ENCODE results near the gene TPSG1.
"Not testable (repeated sequence)": the region's sequence is repeated elsewhere in the genome, so short reads cannot be mapped to it uniquely, and the experiment has no call there.

The TPSG1 gene

DNA sequence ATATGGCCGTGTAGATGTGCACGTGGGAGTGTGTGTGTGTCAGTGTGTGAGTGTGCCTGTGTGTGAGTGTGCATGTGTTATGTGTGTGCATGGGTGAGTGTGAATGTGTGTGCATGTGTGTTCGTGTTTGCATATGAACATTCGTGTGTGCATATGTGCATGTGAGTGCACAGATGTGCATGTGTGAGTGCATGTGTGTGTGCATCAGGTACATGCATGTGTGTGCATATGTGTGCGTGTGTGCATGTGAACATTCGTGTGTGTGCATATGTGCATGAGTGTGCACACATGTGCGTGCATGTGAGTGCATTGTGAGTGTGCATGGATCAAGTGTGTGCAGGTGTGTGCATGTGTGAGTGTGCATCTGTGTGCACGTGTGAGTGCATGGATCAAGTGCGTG, 12.9 kb upstream of the TPSG1 start:
- DNase-seq (ENCODE audit: low read depth), result no peak
- TF ChIP-seq, protein P1, sequence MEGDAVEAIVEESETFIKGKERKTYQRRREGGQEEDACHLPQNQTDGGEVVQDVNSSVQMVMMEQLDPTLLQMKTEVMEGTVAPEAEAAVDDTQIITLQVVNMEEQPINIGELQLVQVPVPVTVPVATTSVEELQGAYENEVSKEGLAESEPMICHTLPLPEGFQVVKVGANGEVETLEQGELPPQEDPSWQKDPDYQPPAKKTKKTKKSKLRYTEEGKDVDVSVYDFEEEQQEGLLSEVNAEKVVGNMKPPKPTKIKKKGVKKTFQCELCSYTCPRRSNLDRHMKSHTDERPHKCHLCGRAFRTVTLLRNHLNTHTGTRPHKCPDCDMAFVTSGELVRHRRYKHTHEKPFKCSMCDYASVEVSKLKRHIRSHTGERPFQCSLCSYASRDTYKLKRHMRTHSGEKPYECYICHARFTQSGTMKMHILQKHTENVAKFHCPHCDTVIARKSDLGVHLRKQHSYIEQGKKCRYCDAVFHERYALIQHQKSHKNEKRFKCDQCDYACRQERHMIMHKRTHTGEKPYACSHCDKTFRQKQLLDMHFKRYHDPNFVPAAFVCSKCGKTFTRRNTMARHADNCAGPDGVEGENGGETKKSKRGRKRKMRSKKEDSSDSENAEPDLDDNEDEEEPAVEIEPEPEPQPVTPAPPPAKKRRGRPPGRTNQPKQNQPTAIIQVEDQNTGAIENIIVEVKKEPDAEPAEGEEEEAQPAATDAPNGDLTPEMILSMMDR (IDR thresholded peaks at IDR 0.05; ENCODE audit: control insufficient read depth, extremely low read depth, insufficient read depth), result no peak
- H3K4me3 ChIP-seq (ENCODE audit: low read depth, low read length), result no peak overlapping the region

DNA sequence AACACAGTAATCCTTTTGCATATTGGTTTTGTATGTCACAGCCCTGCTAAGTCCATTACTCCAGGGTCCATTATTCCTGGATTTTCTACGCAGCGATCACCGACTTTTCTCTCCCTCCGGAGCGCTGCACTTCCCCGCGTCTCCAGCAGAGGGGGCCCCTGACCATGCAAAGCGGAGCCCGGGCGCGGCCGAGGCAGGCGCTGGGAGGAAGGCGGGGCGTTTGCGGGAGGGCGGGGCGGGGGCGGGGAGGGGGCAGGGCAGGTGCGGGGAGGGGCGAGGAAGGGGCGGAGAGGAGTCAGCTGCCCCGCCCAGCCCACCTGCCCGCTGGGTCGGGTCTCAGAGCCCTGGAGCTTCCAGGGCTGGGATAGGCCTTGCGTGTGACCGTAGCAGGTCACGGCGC, 11.6 kb upstream of the TPSG1 start:
- H3K4me3 ChIP-seq (ENCODE audit: low read depth, low read length); DNase-seq (ENCODE audit: low read depth): not testable (repeated sequence)

DNA sequence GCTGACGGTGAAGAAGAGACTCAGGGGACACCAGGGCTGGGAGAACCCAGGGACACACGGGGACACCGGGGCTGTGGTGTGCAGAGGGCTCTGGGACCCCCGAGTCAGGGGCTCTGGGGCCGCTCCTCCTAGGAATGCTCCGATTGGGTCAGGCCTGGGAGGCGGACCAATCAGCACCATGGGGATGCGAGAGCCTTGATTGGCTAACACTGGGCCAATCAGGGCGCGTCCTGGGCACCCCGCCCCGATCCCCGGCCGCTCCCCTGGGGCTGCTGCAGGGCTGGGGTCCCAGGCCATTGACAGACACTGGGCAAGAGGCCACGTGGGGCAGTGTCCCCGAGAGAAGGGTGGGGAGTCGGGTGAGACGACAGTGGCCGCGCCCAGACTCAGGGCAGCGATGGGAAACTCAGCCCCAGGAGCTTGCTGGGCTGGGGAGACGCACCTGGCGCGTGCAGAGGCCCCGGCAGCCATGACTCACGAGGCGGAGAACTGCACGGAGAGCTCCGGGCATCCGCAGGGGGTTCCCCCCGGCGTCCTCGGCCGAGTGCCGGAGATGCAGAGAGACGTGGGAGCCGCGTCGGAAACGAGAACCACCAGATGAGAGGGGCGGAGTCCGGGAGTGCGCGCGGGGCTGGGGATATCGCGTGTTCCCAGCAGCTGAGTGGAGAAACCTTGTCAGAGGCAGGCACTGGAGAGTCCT, 7.1 kb upstream of the TPSG1 start:
- not testable (repeated sequence) for DNase-seq (ENCODE audit: low read depth); H3K4me3 ChIP-seq (ENCODE audit: low read depth, low read length)

DNA sequence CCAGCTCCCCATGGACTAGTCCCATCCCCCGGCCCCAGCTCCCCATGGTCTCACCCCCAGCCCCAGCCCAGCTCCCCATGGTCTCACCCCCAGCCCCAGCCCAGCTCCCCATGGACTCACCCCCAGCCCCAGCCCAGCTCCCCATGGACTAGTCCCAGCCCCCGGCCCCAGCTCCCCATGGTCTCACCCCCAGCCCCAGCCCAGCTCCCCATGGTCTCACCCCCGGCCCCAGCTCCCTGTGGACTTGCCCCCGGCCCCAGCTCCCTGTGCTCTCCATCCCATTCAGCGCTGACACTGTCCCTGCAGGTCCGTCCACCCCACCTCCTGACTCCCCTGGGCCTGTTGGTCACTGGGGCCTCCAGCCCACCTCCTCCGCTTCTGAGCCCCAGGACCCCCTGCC, 6.2 kb upstream of the TPSG1 start:
- not testable (repeated sequence) for DNase-seq (ENCODE audit: low read depth); H3K4me3 ChIP-seq (ENCODE audit: low read depth, low read length)

DNA sequence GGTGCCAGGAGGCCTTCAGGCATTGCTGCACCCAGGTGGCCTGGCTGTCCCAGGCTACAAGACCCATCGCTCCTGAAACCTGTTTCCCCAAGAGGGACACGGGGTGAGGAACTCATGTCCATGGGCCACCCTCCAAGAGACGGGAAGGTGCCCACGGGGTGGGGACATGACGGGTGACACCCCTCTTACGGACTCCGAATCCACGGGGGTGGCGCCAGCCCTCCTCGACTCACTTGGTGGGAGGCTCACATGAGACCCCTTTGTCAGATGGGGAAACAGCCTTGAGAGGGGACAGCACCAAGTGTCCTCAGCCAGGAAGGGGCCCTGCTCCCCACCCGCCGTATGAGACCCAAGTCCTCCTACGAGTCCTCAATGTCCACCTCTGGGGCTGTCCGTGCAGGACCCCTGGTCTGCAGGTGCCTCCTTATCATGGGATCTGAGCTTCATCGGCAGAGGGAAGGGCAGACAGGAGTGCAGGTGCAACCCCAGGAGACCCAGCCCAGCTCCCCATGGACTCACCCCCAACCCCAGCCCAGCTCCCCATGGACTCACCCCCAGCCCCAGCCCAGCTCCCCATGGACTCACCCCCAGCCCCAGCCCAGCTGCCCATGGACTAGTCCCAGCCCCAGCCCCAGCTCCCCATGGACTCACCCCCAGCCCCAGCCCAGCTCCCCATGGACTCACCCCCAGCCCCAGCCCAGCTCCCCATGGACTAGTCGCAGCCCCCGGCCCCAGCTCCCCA, 5.6 kb upstream of the TPSG1 start:
- not testable (repeated sequence) for DNase-seq (ENCODE audit: low read depth); H3K4me3 ChIP-seq (ENCODE audit: low read depth, low read length)

DNA sequence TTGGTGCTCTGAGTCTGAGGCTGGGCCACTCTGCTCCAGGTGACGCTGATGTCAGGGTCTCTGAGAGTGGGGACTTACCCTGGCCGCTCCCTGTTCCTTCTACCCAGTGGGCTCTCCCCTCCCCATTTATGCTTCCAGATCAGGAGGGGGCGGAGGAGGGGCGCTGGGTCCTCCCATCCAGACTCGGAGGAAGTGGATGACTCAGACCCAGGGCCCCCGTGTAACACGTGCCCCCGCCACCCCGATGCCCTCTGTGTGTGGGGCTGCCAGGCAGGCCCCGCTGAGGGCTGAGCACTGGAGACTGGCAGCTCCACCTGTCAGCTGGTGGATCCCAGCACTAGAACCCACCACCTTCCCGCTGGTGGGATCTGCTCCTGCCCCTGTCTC, 5.0 kb upstream of the TPSG1 start, which contains the start of gene TPSB2:
TPSB2 (minus strand) TSS at position 101 of the 387 bp plus-strand sequence. CDS start 233 bp downstream, outside the sequence.
- DNase-seq (ENCODE audit: low read depth); H3K4me3 ChIP-seq (ENCODE audit: low read depth, low read length): not testable (repeated sequence)

DNA sequence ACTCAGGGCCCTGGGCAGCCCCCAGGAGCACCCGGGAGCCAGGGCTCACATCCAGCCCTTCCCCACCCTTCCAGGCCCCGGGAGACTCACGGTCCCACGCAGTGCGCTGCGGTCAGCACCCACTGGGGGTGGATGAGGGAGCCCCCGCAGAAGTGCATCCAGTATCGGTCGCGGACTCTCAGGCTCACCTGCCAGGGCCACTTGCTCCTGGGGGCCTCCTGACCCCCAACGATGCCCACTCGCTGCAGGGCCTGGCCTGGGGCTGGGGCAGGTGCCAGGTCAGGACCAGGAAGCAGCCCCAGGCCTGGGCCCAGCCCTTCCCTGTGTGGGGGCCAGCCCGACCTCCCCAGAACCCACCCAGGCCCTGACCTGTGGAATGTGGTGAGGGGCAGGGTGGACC, 4.4 kb upstream of the TPSG1 start:
- not testable (repeated sequence) for H3K4me3 ChIP-seq (ENCODE audit: low read depth, low read length); DNase-seq (ENCODE audit: low read depth)

DNA sequence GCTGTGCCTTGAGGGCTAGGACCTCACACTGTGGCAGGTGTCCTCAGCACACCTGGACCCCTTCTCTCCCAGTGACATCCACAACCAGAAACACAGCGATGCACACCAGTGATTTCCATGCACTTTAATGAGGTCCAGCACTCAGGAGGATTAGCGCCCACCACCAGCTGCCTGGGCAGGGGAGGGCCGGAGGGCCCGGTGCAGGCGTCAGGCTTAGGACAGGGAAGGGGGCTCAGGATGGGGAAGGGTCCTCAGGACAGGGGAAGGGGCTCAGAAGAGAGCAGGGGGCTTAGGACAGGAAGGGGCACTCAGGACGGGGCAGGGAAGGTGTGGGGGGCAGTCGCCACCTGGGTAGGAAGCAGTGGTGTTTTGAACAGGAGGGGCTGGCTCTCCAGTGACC, 3.2 kb upstream of the TPSG1 start:
- not testable (repeated sequence) for DNase-seq (ENCODE audit: low read depth); H3K4me3 ChIP-seq (ENCODE audit: low read depth, low read length)

DNA sequence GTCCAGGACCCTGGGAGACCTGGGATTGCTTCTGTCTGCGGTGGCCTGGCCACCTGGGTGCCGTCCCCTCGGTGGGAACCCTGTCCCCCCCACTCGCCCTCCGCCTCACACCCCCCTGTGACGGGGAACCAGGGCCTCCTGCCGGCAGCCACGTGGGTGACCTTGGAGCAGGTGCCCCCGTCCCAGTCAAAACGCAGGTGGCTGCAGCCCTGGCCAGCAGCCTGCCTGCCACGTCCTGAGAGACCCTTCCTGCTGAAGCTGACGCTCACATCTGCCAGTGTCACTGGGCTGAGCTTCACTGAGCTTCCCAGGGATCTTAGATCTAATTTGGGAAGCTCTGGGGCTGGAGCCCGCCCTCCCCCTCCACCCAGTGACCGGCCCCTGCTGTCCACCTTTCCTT, 1.6 kb upstream of the TPSG1 start:
- H3K4me3 ChIP-seq (ENCODE audit: low read depth, low read length); DNase-seq (ENCODE audit: low read depth): not testable (repeated sequence)

DNA sequence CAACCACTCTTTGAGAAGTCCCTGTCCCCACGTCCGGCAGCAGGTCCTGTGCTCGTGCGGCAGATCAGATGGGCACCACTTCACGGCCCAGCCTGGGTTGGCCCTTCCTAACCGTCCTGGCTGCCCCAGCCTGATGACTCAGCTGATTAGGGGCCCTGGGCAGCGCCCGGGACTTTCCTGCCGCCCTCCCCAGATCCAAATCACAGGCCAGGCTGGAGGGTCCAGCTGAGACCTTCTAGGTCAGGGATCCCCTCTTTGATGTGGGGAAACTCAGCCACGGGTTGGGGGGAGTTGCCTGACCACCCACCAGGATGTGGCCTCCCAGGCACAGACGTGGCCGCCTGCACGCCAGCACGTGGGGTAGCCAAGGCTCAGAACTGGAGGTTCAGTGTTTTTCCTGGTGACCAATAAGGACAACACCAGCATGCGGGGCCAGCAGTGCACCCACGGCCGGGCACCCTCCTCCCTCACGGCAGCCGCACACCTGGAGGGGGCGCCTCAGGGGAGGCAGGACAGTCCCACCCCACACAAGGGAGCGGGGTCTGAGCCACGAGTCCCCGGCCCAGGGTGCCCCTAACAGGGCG, 752 bp upstream of the TPSG1 start:
- not testable (repeated sequence) for DNase-seq (ENCODE audit: low read depth); H3K4me3 ChIP-seq (ENCODE audit: low read depth, low read length)

DNA sequence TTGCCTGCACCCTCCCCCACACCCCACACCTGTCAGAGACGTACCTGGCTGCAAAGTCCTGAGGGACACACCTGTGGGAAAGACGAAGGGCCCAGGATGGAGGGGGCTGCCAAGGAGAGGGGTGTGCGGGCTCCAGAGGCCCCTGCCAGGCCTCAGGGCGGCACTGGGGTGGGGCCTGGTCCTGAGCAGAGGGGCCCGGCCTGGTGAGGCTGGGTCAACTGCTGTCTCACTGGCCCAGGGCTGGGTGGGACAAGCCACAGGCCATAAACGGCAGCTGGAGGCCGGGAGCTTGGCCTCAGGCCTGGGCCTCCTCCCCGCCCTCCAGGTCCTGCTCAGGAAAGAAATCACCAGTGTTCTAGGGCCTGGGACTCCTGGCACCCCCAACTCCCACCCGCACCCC, 510 bp downstream of the TPSG1 start:
- no peak for DNase-seq (ENCODE audit: low read depth)
- no peak overlapping the region for H3K4me3 ChIP-seq (ENCODE audit: low read depth, low read length)
- TF ChIP-seq, protein P1 (IDR thresholded peaks at IDR 0.05; ENCODE audit: control insufficient read depth, extremely low read depth, insufficient read depth), result no peak

Measured in LNCaP clone FGC (cell line).